Endodermal cell (in vitro differentiated cells): ENCODE measurements around the gene KCTD6. TPM values are rescaled to one million over a fixed set of nuclear protein-coding genes. Genes with fewer than 3 reads are reported as not detected.

Experiments
- DNase-seq: peaks from one replicate; pipeline ENCODE4 v3.0.0-alpha.2; 2017
- H3K27ac ChIP-seq: 2 replicates; pipeline ENCODE4 v1.5.1; 2013; ENCODE audit warnings: mild to moderate bottlenecking, low read depth, low read length, moderate library complexity
- H3K27me3 ChIP-seq: 2 replicates; pipeline ENCODE4 v1.6.1; 2013; ENCODE audit warnings: mild to moderate bottlenecking, low read length, moderate library complexity; ENCODE audit not compliant: insufficient read depth, control insufficient read depth, poor library complexity, severe bottlenecking
- H3K36me3 ChIP-seq: 2 replicates; pipeline ENCODE4 v1.7.0; 2013; ENCODE audit warnings: mild to moderate bottlenecking, low read length, moderate library complexity; ENCODE audit not compliant: control insufficient read depth, insufficient read depth
- H3K4me1 ChIP-seq: one replicate; pipeline ENCODE4 v1.7.0; 2013; ENCODE audit warnings: low read length; ENCODE audit not compliant: control insufficient read depth, insufficient read depth
- H3K4me3 ChIP-seq: 2 replicates; pipeline ENCODE4 v1.5.1; 2013; ENCODE audit warnings: mild to moderate bottlenecking, low read length, moderate library complexity
- H3K9ac ChIP-seq: 2 replicates; pipeline ENCODE4 v1.6.1; 2013; ENCODE audit warnings: mild to moderate bottlenecking, low read length, moderate library complexity; ENCODE audit not compliant: poor library complexity, severe bottlenecking; ENCODE audit errors: extremely low read depth
- H3K9me3 ChIP-seq: 2 replicates; pipeline ENCODE4 v1.6.1; 2013; ENCODE audit warnings: mild to moderate bottlenecking, low read length, moderate library complexity; ENCODE audit not compliant: control insufficient read depth
- H3K27ac Mint-ChIP-seq: 2 replicates; pipeline ENCODE4 v1.8.0; 2020; ENCODE audit warnings: mixed read lengths
- H3K27me3 Mint-ChIP-seq: 2 replicates; pipeline ENCODE4 v1.8.0; 2021; ENCODE audit warnings: mild to moderate bottlenecking, mixed read lengths; ENCODE audit not compliant: insufficient read depth
- H3K36me3 Mint-ChIP-seq: 2 replicates; pipeline ENCODE4 v1.8.0; 2020; ENCODE audit warnings: low read depth, mixed read lengths
- H3K4me1 Mint-ChIP-seq: 2 replicates; pipeline ENCODE4 v1.8.0; 2020; ENCODE audit warnings: mixed read lengths
- H3K4me3 Mint-ChIP-seq: 2 replicates; pipeline ENCODE4 v1.8.0; 2020; ENCODE audit warnings: mild to moderate bottlenecking, moderate library complexity, mixed read lengths
- H3K9me3 Mint-ChIP-seq: 2 replicates; pipeline ENCODE4 v1.8.0; 2020; ENCODE audit warnings: mild to moderate bottlenecking, mixed read lengths
- WGBS, 2 experiments: methylation state at CpG; one replicate each; pipeline versions ENCODE4 v1.1.5 to v1.1.7; 2013; ENCODE audit warnings: missing lambda C conversion rate in 2 of 2, mixed read lengths in 1 of 2; ENCODE audit not compliant: insufficient coverage in 1 of 2, insufficient read length in 1 of 2; 5-methylcytosine and 5-hydroxymethylcytosine counted together
- long read RNA-seq, 4 experiments: library from polyadenylated mRNA in 2 of 4; library from RNA in 1 of 4; library from capped mRNA in 1 of 4; stranded (forward) in 3 of 4; unstranded in 1 of 4; transcript quantifications; one replicate each; pipeline ENCODE4 v2.0.0, GENCODE V29; 2020 to 2021; ENCODE audit warnings: inconsistent platforms in 1 of 4
- polyA plus RNA-seq, 2 experiments: library from polyadenylated mRNA; stranded (reverse); fragments of 50-300 nt; gene quantifications; one replicate each; pipeline ENCODE4 v1.2.3, GENCODE V29; 2013
- total RNA-seq, 2 donors: library from RNA; stranded (reverse); fragmentation: NEBNext Ultra II Directional in 1 of 2; extraction: Animal tissue kit (Norgen Biotek cat#: 25700) in 1 of 2; gene quantifications; 2 replicates in 1 of 2; 3 replicates in 1 of 2; pipeline ENCODE4 v1.2.1, GENCODE V29; 2021
- TF ChIP-seq, protein P1 (sequence below): fragments of 200-600 bp; sonication (generic); conservative IDR thresholded peaks from 2 replicates; pipeline ENCODE4 v1.5.0; 2021; ENCODE audit warnings: antibody characterized with exemption, mild to moderate bottlenecking

The KCTD6 gene
- 10 to 100 TPM; 17.9 to 20.4 TPM for total RNA-seq
- polyA plus RNA-seq (2013, experiment 1 of 2), result 32.2 TPM
- polyA plus RNA-seq (2013, experiment 2 of 2), result 30.6 TPM
- long read RNA-seq, experiment 1, transcript KCTD6-202 (3 exons, 1,533 nt), result major isoform, 5 of 7 reads
- long read RNA-seq, experiment 1, partial matches to known transcripts, result 0 of 7 reads
- long read RNA-seq, experiment 1, other reads (novel, unspliced or antisense), result 2 of 7 reads
- long read RNA-seq, experiment 2, transcript KCTD6-202 (3 exons, 1,533 nt), result major isoform, 13 of 19 reads
- long read RNA-seq, experiment 2, partial matches to known transcripts, result 1 of 19 reads
- long read RNA-seq, experiment 2, other reads (novel, unspliced or antisense), result 1 of 19 reads
- long read RNA-seq, experiment 3, transcript KCTD6-202 (3 exons, 1,533 nt), result major isoform, 76 of 85 reads
- long read RNA-seq, experiment 3, partial matches to known transcripts, result 3 of 85 reads
- long read RNA-seq, experiment 3, other reads (novel, unspliced or antisense), result 2 of 85 reads
- long read RNA-seq, experiment 4, transcript KCTD6-202 (3 exons, 1,533 nt), result major isoform, 26 of 26 reads
- long read RNA-seq, experiment 4, partial matches to known transcripts, result 0 of 26 reads
- long read RNA-seq, experiment 4, other reads (novel, unspliced or antisense), result 0 of 26 reads

DNA sequence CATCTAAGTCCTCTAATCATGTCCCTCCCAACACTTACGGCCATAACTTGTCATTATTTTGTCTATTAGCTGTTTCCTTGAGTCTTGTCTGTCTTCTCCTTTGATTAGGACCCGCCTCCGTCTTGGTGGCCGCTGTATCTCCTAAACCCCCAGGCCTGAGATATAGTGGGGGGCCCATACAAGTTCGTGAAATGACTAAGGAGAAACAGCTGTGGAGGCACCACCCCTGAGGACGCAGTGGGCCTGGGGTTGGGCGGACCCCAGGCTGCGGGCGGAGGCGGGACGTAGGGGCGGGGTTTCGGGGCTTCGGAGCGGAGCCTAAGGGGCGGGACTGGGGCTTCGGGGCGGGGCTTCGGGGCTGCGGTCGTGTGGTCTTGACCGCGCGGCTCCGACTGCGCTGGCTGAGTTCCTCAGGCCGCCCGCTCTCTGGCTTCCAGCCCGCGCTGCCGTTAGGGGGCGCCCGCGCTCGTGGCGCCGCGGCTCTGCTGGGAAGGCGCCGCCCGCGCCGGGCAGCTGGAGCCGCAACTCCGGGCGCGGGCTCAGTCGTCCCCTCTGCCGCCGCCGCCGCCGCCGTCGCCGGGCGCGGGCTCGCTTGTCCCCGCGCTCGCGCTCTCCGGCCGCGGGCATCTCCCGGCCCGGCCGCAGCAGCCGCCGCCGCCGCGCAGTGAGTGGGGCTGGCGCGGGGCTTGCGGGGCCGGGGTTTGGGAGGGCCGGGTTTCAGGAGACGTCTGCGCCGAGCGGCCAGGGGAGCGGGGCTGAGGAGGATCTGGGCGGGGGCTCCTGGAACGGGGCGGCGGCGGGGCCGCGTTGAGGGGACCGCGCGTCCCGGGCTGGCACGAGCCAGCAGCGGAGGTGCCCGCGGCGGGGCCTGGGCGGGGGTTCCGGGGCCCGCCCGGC lies at the start of gene KCTD6:
Gene KCTD6, plus strand, starts transcription at position 591 of the 897 bp plus-strand sequence. CDS start 6,660 bp downstream, outside the sequence.
- H3K4me1 Mint-ChIP-seq, result peaks cover 55% of the 10 kb centered on the region
- no peaks in the 10 kb centered on the region for H3K27me3 ChIP-seq
- no peaks in the 10 kb centered on the region for H3K9me3 ChIP-seq
- peak; percentile 98 for DNase-seq
- no peaks in the 10 kb centered on the region for H3K36me3 Mint-ChIP-seq
- H3K4me3 Mint-ChIP-seq, result peak within 1 kb of the TSS; percentile 76
- H3K4me1 ChIP-seq, result peaks cover 9% of the 10 kb centered on the region
- H3K27me3 Mint-ChIP-seq, result peaks cover 22% of the 10 kb centered on the region
- peak within 1 kb of the TSS; percentile 41 for H3K9ac ChIP-seq
- peak within 1 kb of the TSS; percentile 54 for H3K27ac ChIP-seq
- peak within 1 kb of the TSS; percentile 83 for H3K4me3 ChIP-seq
- peak within 1 kb of the TSS; percentile 78 for H3K27ac Mint-ChIP-seq
- no peaks in the 10 kb centered on the region for H3K9me3 Mint-ChIP-seq
- WGBS, 2 experiments, result 1 to 5% methylated on average over 24 to 104 of the region's 104 CpGs
- TF ChIP-seq, protein P1, sequence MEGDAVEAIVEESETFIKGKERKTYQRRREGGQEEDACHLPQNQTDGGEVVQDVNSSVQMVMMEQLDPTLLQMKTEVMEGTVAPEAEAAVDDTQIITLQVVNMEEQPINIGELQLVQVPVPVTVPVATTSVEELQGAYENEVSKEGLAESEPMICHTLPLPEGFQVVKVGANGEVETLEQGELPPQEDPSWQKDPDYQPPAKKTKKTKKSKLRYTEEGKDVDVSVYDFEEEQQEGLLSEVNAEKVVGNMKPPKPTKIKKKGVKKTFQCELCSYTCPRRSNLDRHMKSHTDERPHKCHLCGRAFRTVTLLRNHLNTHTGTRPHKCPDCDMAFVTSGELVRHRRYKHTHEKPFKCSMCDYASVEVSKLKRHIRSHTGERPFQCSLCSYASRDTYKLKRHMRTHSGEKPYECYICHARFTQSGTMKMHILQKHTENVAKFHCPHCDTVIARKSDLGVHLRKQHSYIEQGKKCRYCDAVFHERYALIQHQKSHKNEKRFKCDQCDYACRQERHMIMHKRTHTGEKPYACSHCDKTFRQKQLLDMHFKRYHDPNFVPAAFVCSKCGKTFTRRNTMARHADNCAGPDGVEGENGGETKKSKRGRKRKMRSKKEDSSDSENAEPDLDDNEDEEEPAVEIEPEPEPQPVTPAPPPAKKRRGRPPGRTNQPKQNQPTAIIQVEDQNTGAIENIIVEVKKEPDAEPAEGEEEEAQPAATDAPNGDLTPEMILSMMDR, result peak; percentile 88
- no peaks in the 10 kb centered on the region for H3K36me3 ChIP-seq

DNA sequence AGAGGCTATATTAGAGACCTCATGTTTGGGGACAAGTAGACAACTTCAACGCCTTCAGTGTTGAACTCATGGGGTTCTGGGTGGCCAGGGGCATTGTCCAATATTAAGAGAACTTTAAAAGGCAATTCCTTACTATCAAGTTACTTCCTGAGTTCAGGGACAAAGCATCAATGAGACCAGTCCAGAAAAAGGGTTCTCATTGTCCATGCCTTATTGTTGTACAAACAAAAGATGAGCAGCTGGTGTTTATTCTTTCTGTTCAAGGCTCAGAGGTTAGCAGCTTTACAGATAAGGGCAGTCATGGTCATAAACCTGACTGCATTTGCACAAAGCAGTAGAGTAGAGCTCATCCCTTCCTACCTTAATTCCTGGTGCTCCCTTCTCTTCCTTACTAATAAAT lies 39.7 kb upstream of the KCTD6 start:
- Histone ChIP-seq H3K4me3 (peak overlapping the region; percentile 26), H3K4me1 (no peaks in the 10 kb centered on the region), H3K9ac (no peak overlapping the region), H3K27ac (peak overlapping the region; percentile 7), H3K27me3 (no peaks in the 10 kb centered on the region), H3K36me3 (no peaks in the 10 kb centered on the region), H3K9me3 (peaks cover 45% of the 10 kb centered on the region)
- Mint-ChIP-seq H3K27ac (no peak overlapping the region), H3K27me3 (no peaks in the 10 kb centered on the region), H3K9me3 (peaks cover 49% of the 10 kb centered on the region), H3K36me3 (peaks cover 13% of the 10 kb centered on the region), H3K4me3 (no peak overlapping the region), H3K4me1 (peaks cover 12% of the 10 kb centered on the region)
- TF ChIP-seq, protein P1, result no peak
- 86 to 97% methylated on average over 1 of the region's 1 CpG for WGBS, 2 experiments
- DNase-seq, result no peak

DNA sequence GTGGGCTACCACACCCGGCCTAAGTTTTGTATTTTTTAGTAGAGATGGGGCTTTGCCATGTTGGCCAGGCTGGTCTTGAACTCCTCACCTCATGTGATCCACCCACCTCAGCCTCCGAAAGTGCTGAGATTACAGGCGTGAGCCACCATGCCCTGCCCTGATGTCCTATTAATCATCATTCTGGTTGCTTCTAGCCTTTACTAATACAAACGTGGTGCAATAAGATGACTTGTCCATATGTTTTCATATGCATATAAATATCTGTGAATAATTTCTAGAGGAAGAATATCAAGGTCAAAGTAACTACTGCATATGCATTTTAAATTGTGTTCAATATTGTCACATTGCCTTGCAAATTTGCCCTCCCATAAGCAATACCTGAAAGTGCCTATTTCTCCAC lies 32.7 kb upstream of the KCTD6 start:
- peaks cover 2% of the 10 kb centered on the region for H3K27me3 Mint-ChIP-seq
- Histone ChIP-seq H3K36me3 (no peaks in the 10 kb centered on the region), H3K4me3 (no peak overlapping the region), H3K27ac (no peak overlapping the region), H3K9ac (no peak overlapping the region), H3K9me3 (peaks cover 24% of the 10 kb centered on the region), H3K27me3 (no peaks in the 10 kb centered on the region), H3K4me1 (no peaks in the 10 kb centered on the region)
- H3K36me3 Mint-ChIP-seq, result peaks cover 5% of the 10 kb centered on the region
- TF ChIP-seq, protein P1, result no peak
- WGBS, 2 experiments, result 97 to 100% methylated on average over 2 to 4 of the region's 4 CpGs
- H3K9me3 Mint-ChIP-seq, result peaks cover 34% of the 10 kb centered on the region
- H3K4me3 Mint-ChIP-seq, result no peak overlapping the region
- peaks cover 17% of the 10 kb centered on the region for H3K4me1 Mint-ChIP-seq
- no peak overlapping the region for H3K27ac Mint-ChIP-seq
- no peak for DNase-seq
